HG02970 (cell line): ENCODE data around the gene SLC23A2.

Source experiments
- ATAC-seq: cut with Tn5 transposase; IDR thresholded peaks from one replicate; pipeline ENCODE4 v1.9.1; 2021; ENCODE audit warnings: mild to moderate bottlenecking, moderate library complexity, moderate number of reproducible peaks; ENCODE audit not compliant: unreplicated experiment, low FRiP score

SLC23A2 gene

DNA sequence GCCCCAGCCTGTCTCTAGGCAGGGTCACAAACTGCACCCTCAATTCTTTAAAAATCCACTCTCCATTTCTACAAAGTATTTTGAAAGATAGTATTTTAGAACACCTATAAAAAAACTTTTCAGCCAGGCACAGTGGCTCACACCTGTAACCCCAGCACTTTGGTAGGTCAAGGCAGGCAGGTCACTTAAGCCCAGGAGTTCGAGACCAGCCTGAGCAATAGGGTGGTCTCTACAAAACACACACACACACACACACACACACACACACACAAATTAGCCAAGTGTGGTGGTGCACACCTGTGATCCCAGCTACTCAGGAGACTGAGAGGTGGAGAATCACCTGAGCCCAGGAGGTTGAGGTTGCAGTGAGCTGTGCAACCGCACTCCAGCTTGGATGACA is 30.2 kb downstream of the SLC23A2 start:
- ATAC-seq = no peak

DNA sequence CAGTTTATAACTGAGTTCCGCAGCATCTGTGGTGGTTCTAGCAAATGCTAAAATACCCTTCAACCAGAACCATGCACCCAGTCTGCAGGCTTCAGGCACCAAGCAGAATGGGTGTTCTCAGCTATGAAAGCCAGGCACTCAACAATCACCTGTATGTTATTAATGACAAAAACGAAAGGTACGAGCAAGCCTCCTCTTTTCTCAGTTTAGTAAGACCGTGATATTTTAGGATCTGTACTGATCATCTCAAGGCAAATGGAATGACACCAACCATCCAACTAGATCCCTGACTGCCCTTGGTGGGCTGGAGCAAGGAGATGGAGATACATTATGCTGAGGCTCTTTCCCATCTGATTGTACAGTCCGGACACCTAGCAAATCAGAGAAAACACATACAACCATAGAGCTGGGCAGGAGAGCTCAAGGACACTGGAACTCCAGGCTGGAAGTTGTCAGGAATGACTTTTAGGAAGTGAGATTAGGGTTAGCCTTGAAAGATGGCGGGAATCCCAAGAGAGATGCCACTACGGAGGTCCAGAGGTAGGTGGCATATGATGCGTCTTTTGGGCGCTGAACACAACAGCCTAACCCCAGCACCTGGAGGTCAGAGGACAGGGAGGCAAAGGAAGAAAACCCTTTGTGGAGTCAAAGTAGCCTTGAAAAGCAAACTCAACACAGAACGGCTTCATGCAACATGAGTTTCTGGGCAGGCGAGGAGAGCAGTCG is 33.4 kb downstream of the SLC23A2 start:
- ATAC-seq = no peak

DNA sequence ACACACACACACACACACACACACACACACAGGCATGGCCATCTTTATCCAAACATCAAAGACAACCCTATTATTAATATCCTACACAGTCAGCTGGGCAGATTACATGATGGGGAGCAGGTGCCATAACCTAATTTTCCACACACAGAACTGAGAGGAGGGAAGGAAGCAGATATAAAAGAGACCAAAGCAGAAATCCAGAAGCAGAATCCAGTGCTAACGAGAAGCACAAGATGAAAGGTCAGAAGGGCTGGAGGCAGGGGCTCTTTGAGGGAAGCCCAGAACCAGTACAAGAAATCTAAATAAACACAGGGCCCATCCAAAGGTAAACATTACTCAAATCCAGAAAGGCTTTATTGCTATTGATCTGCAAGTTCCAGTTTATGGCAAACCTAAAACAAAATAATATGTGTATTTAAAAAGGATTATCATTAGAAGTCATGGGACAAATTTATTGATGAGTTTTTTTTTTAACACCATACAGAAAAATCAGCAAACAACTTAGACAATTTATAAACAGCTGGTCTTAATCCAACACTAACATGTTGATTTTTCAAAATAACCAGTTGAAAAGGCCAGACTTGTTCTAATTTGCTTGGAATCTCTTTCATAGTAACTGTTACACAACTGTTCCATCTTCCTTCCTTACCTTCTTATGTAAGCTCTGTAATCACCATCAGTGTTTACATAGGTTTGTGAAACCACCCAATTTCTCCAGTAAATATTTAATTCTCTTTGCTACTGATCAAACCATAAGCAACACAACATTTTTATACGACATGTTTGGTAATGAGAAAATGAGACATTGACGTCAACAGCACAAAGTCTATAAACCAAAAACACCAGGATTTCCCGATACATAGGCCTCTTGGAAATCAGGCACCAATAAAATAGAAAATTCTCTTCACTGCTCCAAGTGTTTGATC is 34.2 kb downstream of the SLC23A2 start:
- ATAC-seq = no peak

DNA sequence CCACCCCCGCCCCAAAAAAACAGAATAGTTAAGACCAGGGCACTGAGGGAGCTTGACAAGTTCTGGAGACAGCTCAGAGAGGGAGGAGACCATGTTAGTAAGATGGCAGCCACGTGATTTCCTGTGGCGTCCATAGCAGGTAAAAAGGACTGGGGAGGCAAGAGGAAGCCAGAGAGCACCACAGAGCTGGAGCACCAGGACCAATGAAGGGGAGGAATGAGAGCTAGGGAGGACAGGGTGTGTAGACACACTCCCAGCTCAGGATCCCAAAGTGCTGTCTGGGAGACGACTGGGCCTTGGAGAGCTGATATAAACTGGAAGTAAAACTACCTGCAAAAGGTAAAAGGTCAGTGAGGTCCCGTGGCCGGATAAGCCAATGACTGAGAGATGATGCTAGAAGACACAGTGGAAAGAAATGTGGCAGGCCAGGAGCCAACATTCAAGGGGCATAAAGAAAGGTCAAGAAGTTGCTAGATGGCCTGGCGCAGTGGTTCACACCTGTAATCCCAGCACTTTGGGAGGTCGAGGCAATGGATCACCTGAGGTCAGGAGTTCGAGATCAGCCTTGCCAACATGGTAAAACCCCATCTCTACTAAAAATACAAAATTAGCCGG is 39.0 kb downstream of the SLC23A2 start:
- ATAC-seq = no peak

DNA sequence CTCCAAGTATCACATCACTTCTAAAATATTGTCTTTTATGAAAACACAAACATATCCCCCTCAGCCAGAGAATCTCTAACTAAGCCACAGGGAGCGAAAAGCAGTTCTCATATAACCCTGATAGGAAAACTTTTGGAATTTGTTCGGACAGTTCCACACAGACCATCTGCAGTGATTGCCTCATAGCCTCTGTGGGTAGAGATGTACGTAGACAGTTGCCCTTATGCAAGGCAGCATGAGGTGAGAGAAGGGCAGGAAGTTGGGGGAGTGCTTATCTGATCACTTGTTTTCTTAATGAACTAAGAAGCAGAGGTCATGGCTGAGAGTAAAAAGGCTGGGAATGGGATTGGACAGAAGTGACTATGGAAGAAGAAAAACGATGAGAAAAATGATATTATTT is 39.6 kb downstream of the SLC23A2 start:
- ATAC-seq = no peak

DNA sequence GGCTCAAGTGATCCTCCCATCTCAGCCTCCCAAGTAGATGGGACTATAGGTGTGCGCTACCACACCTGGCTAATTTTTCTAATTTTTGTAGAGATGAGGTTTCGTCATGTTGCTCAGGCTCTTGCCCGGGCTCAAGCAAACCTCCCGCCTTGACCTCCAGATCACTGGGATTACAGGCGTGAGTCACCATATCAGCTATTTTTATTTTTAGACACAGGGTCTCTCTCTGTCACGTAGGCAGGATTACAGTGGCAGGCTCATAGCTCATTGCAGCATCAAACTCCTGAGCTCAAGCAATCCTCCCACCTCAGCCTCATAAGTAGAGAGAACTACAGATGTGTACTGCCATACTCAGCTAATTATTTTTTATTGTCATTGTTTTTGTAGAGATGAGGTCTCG is 41.7 kb downstream of the SLC23A2 start:
- ATAC-seq = no peak

DNA sequence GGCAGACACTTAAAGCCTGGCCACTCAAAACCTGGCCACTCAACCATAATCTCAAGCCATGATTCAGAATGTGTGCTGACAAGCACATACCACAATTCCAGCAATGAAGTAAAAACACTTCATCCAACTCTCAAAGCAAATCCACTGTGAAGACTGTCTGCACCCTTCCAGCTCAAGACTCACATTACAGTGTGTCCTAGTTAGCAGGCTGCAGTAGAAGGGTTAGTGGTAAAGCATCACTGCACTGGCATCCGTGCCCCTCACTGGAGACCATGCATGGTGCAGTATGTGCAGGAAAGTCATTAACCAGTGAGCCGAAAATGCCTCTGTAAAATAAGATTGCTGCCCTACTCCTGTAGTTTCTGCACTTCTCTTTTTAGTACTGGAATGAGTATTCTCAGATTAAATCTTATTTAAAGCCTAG is 43.4 kb downstream of the SLC23A2 start:
- no peak for ATAC-seq

DNA sequence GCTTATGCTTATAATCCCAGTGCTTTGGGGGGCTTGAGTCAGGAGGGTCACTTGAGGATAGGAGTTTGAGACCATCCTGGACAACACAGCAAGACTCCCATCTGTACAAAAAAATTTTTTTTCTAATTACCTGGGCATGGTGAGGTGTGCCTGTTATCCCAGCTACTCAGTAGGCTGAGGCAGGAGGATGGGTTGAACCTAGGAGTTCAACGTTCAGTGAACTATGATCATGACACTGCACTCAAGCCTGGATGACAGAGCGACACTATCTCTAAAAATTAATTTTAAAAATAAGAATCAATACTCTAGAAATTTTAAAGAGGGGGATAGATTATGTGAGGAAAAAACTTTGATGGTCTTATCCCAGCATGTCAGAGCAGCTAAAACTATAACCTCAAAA is 44.1 kb downstream of the SLC23A2 start:
- no peak for ATAC-seq

DNA sequence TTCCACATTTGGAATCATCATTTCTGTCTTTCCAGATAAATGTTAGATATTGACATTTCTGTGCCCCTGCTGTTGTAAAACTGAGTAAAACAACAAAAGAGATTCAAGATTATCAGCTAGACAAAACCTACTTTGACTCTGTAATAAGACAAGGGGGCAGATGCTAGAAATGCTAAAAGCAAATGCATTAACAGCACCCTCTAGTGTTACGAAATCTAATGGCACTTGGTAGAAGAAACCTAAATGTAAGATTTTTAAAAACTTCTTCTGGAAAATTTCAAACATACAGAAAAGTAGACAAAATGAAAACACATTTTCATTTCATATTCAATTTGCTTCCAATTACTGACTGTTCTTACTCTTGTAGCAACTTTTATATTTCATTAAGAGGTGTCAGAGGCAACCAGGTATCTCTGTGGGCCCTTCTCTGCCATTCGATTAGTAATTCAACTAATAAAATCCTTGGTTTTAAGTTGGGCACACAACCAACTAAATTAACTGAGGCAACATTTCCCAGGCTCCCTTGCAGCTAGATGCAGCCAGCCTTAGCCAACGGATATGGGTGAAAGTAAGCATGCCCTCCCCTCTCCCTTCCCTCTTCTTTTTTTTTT is 45.0 kb downstream of the SLC23A2 start:
- ATAC-seq = no peak

DNA sequence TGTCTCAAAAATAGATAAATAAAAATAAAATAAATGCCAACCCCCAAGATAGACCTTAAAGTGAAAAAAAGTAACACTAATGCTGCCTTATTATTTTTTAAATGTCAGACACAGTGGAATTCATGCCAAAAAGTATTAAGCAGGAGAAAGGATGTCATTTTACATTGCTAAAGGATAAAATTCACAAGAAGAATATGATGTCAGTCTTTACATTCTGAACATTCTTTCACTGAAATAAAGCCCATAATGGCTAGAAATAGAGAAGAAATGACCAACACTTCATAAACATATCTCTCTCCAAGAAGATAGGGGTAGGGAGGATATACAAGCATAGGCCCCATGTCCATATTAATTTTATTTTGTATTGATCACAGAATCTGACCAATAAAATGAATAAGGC is 47.4 kb downstream of the SLC23A2 start:
- no peak for ATAC-seq

DNA sequence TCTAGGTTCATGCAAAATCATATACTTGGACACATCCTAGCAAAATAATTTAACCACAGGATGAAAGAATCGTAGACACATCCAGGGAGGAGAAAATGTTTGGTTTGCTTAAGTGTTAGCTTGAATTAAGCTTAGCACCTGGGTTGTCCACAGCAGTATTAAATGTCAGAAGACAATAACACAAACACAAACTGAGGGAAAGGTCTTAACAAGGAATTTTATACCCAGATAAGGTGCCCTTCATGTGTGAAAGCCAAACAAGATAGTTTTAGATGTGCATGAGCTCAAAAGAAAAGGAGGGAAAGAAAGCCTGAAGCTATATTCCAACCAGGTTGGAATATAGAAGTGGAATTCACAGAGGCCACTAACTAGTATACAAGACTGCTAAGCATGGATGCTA is 49.1 kb downstream of the SLC23A2 start:
- ATAC-seq = no peak

DNA sequence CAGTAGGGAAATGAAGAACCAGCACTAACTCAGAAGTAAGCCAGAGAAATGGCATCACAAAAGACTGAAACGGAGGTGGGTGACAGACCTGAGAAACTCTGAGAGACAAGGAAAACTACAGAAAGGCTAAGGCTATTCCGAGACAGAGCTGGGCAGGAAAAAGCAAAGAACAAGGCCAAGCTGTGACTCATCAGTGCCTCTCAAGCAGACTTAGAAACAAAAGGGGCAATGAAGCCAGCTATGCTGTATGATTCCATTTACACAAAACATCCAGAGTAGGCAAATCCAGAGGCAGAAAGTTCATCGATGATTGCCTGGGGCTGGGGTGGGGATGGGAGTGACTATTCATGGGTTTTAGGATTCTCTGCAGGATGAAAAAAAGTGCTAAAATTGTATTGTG is 50.0 kb downstream of the SLC23A2 start:
- no peak for ATAC-seq

DNA sequence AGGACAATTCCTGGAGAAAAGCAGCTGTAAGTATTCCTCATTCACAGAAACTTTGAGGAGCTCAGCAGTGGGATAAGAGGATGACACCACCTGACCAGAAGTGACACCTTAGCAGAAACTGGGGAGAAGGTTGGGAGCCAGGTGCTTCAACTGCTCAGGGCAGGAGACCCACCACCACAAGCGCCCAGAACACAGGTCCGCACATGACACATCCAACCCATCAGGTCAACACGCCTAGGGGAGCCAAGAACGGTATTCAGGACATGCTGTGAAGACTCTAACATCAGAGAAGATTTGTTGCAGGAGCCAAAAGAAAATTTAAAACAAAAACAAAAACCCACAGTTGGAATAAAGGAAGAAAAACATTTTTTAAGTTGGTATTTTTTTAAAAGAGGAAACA is 50.5 kb downstream of the SLC23A2 start:
- ATAC-seq = no peak

DNA sequence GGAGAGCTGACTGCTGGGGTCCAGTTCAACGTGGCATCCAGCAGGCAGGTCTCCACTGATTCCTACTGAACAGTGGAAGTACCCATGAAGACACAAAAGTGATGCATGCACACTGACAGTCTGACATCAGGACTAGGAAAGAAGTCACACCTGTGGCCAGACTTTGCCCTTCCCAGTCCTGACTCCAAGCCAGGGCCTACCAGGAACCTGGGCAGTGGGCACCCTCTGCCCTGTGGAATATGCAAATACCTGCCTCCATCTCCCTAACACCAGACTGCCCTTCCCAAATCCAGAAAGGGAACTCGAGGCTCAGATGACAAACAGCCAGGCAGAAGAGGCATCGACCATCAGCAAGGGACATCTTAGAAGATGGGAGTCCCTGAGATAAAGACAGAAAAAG is 50.9 kb downstream of the SLC23A2 start:
- no peak for ATAC-seq

DNA sequence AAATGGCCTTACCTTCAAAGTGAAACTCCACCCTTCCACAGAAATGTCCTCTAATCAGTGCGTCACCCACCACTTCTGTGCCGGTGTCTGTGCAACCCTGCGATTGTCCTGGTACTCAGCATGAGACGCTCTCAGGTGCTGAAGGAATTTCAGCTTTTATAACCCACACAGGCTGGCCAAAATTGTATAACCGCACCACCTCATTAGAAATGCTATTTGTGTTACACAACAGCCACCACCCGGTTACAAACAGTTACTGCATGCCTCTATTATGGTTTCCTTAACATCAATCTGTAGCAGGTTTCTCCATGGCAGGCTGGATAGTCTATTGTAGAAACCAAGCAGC is 51.5 kb downstream of the SLC23A2 start:
- no peak for ATAC-seq

DNA sequence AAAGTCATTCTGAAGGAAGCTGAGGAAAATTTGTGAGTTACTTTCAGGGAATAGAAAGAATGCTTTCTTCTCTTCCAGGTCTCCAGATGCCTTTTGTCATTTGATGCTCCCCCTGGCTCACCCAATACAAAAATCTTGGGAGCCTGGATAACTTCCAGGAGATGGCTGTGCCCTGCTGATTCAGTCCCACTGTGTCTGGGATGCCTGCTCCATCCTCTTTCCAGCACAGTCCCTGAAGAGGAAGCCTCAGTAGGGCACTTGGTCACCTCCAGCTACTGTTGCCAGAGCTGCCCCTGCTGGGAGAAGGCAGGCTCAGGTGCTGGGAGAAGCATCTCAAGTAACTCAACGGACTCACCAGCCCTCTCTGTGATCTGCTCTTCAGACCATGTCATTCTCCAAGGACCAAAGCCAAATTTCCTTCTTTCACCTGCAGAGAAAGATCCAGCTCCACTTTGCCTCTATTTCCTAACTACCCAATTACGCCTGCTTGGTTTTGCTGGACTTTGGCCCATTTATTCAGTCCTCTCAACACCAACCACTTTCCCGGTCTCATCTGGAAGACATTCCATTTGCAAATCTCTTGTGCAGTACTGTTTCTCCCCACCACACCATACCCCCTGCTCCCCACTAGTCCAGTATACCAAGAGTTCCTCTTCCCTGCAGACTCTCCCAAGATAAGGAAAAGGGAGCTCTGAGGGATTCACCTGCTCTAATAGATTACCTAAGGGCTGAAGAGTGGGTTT is 53.3 kb downstream of the SLC23A2 start:
- no peak for ATAC-seq

DNA sequence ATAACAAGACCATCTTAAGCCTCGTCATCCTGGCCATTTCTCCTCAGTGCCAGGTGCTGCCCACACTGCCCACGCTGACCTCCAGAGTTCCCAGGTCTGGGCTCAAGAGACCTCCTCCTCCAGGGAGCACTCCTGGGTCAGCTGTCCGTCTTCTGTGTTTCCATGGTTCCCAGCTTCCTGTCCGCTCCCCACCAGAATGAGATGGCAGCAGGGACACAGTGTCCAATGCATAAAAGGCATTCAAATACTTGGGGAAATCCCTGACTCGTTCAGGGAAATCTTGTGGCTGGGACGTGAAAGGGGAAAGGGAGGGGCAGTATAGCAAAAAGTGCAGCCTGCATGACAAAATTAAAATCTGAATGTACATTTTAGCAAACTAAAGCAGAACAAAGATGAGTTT is 54.3 kb downstream of the SLC23A2 start:
- no peak for ATAC-seq

DNA sequence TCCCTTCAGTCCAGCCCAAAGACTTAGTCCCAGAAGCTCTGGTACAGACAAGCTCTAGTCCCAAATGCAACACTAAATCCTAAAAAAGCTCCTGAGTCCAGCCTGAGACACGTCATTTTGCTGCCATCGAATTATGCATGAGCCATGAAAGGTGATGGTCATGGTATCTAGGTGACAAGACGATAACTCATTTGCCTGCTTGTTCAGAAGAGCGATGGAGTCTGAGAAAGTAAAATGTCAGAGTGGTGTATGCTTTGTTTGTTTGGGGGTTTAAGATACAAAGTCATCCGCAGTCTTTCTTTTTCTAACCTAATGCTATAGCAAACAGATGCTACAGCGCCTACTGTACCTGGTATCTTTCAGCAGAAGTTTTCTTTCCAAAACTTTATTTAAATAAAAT is 54.7 kb downstream of the SLC23A2 start:
- ATAC-seq = no peak

DNA sequence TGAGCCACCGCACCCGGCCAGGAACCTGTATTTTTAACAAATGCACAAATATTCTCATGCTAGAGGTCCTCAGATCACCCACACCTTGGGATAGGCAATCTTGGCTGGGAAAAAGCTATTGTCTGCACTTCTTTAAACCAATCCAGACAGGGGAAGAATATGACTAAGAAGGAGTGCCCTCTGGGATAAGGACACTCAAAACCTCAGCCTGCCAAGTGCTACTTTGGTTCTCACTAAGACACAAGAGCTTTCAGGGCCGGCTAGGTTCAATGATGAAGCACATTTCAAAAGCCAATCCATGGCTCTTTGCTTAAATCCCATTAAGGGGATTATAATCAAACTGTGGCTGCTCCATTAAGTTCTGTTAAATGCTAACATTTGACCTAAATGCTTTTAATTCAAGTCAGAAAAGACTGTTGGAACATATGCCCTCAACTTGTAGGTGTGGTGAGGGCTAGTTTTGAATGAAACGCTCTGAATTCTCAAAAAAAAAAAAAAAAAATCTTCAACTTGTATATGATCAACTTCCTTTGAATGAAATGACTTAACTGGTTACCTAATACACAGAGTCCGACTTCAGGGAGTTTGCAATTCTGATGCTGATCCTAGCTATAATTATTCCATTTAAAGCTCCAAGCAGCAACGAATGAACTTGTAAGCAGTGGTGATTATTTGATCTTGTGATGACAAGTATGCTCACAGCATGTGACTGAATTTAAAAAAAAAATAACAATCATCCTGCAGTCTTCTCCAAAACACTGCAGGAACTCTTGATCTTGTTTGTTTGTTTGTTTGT is 56.6 kb downstream of the SLC23A2 start:
- ATAC-seq = no peak

DNA sequence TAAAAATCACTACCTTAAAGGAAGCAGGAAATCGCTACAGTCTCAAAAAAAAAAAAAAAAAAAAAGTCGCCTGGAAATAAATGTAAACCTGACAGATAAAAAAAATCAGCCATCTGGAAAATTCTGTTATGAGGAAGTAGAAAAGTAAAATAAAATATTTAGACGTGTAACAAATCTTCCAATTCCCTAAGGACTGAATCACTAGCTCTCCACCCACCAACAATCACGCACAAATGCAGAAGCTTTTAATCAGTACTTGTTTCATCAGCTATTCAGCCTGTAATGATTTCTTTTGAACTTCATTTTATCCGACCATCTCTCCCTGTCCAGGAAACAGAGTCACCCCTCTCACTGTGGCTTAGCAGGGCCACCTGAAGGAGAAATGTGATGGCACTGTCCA is 59.0 kb downstream of the SLC23A2 start:
- no peak for ATAC-seq
